C4-2B (cell line): ENCODE measurements around the gene GOLPH3.
"Not testable (repeated sequence)": the region's sequence is repeated elsewhere in the genome, so short reads cannot be mapped to it uniquely, and the experiment has no call there.

Experiments
- CTCF ChIP-seq: fragments of 450-650 bp; conservative IDR thresholded peaks from 2 replicates; pipeline ENCODE4 v1.5.1; 2017; ENCODE audit warnings: mild to moderate bottlenecking
- ZFX ChIP-seq: fragments of 450-650 bp; IDR thresholded peaks from 2 replicates; pipeline ENCODE4 v1.6.1; 2017

- not testable (repeated sequence) for TF ChIP-seq CTCF, ZFX
Observed at GRCh38 chr5:32208837-32209236, 34.7 kb upstream of the GOLPH3 start.
